GM18519 (cell line): Measurements from ENCODE around the gene PACSIN1.

Experiments
- ATAC-seq: cut with Tn5 transposase; IDR thresholded peaks from one replicate; pipeline ENCODE4 v1.9.1; 2021; ENCODE audit warnings: mild to moderate bottlenecking, moderate library complexity; ENCODE audit not compliant: unreplicated experiment, low FRiP score

The PACSIN1 gene

DNA sequence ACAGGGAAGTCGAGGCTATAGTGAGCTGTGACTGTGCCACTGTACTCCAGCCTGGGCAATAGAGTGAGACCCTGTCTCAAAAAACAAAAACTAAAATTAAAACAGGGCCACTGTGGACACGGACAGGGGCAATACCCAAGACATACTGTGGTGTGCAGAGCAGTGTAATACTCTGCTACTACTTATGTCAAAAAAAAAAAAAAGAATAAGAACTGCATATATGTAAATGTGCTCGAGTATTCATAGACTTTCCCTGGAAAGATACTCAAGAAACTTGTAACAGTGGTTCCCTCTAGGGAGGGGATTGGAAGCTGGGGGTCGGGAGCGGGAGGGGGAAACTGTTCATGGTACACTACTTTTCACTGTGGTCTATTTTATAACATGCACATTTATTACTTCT lies 74.3 kb downstream of the PACSIN1 start:
- no peak for ATAC-seq

DNA sequence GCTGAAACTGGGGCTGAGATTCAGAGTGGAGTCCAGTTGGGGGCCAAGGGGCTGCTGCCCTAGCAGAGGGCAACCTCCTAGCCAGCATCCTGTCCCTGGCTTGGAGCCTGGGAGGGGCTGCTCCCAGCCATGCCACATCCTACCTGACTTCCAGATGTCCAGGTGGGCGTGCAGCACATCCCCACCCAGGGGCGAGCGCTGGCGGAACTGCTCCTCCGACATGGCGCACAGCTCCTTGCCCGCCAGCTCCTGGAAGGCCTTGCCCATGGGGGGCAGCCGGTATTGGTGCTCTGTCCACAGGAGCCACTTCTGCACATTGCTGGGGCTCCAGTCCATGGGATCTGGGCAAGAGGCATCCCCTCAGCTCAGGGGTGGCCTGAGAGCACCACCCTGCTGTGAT lies 75.0 kb downstream of the PACSIN1 start:
- ATAC-seq = no peak

DNA sequence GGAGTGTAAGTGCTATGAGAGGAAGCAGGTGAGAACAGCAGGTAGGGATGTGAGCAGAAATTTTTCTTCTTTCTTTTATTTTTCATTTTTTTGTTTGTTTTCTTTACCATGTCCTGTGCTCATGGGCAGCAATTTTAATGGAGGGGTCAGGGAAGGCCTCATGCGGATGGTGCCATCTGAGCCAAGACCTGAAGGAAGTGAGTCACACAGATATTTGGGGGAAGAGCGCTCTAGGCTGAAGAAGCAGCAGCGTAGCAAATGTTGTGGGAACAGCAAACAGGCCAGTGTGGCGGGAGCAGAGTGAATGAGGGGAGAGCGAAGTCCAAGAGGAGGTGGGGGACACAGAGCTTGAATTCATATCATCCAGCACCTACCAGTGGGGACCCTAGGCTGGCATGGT lies 77.5 kb downstream of the PACSIN1 start:
- ATAC-seq = no peak

DNA sequence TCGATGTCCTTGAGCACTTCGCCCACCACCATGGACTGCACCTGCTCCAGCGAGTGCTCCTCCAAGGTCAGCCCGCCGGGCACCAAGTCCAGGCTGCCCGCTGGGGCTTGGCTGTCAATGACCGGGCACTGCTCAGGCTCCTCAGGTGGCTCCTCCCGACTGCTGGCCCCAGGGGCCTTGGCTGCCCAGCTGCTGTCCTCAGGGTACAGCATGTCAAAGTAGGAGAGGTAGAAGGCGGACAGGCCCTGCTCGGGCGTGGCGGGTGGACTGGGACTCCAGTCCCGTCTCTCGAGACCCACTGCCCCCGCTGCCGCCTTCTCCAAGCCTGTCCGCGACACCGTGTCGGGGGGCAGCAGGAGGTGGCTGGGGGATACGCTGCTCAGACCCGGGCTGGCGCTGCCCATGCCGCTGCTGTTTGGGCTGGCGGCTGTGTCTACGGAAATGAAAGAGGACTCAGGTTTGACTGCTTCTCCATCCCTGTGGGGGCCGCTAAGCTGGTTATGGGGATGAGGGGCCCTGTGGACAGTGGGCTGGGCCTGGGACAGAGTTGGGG lies 78.3 kb downstream of the PACSIN1 start:
- ATAC-seq = no peak

DNA sequence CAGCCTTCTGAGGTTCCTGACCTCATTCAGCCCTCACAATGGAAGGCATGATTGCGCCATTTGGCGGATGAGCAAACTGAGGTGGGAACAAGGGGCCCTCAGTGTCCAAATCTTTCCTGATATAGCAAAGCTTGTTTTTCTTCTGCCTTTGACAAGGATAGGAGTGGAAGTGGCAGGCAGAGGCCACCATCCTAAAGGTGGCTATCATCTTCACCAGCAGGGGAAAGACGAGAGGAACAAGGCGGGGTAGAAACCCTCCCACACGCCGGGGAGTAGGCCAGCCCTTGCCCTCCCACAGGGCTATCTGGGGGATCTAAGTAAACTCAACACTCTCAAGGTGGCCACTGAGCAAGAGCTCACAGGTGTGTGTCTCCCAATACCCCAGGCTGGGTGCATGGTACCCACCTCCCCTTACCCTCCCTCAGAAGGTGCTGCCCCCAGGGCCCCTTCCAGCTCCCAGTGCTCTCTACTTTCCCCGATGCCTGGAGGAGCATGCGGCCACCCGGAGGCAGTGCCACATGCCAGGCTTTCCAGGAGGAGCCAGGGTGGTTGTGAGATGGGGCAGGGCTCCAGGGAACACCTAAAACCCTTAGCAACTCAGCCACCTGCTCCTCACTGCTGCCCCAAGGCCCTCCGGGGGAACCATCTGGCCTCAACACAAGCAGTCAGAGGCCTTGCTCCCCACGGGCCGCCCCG lies 79.0 kb downstream of the PACSIN1 start:
- no peak for ATAC-seq

DNA sequence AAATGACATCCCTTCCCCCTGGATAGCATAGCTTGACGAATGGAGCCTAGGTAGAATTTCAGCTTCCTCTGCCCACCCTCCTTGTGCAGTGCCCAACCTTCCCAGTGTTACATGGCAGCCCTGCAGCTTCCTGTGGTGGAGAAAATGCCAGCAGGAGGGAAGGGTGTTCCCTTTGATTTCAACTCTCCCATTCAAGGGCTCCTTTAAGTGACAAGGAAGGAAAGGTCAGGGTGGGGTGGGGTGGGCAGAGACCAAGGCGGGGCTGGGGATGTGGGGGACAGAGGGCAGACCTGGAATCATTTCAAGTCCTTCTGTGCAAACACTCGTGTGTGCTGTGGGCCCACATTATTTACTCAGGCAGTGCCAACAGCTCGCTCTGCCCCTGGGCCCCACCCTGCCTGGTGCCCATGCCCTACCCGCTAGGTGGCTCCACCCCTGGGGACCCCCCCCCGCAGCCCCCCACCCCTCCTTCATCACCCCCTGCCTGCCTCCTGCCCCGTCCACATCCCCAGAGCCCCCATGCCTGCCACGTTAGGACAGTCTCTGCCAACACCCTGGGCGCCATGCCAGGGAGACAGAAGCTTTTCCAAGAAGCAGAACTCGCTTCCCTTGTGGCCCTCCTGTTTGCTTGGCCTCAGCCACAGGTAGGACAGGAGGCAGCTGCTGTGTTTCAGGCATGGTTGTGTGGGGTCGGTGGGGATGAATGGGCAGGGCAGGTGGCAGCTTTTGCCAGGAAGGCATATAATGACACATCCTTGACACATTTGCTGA lies 80.9 kb downstream of the PACSIN1 start:
- ATAC-seq = no peak

DNA sequence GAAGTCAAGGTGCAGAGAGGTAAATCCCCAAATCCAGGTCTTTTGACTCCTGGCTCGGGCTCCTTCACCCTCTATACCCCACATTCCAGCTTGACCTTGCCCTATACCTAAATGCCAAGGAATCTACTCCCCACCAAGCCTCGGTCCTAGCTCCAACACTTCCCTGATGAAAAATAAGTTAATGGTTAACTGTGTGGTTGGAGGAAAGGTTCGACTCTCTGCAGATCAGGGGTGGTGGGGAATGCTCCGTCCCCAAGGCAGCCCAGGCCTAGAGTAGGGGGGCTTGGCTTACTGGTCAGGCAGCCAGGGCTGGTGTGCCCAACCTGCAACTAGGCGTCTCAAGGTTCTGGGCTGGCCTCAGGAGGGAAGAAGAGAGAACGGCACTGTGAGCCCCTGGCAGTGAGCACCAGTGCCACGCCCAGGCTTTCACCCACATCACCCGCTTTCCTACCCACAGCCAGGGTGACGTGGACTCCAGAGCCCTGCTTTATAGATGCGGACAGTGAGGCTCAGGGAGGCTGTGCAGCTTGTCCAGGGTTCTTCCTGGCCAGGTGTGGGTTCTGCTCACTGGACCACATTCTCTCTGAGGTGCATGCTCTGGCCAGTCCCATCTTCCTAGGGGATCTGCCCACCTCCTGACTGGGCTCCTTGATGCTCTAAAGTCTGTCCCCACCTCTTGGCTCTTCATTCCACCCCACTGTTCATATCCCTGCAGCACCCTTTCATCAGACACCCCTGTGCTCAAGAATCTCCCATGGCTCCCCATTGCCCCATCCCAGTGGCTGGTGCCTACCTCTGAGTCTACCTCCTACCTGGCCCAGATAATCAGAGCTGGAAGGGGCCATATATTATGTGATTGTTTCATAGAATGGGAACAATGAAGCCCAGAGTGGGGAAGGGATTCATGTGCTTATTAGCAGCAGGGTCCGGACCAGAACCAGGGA lies 82.1 kb downstream of the PACSIN1 start:
- no peak for ATAC-seq

DNA sequence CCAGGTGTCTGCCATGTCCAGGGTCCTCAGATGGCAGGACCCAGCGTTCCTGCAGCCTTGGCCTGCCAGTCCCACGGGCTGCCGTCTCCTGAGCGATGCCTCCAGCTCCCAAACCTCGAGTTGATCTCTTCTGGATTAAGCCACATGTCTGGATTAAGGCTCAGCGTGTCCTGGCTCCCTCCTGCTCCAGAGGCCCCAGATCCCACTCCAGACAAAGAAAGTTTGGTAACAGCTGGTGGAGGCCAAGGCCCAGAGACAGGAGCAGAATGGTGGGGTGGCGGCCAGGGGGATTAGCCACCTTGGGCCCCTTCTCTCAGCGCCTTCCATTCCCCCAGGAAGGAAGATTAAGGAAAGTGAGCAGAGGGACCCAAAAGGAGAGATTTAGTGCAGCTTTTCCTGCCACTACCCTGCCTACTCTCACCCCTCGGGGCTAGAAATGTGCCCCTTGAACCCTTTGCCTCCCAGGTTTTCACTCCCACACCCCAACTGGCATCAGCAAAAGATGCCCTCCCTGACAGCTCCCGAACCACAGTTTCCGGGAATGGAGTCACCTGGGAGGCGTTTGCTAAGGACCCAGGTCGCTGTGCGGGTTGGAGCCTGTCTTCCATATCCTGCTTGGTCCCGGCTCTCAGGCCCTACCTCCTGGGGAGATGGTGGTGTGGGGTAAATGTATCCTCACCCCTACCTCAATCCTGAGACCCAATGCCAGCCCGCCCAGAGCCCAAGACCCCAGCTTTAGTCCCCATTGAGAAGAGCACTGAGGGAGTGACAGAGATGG lies 83.3 kb downstream of the PACSIN1 start:
- ATAC-seq = no peak

DNA sequence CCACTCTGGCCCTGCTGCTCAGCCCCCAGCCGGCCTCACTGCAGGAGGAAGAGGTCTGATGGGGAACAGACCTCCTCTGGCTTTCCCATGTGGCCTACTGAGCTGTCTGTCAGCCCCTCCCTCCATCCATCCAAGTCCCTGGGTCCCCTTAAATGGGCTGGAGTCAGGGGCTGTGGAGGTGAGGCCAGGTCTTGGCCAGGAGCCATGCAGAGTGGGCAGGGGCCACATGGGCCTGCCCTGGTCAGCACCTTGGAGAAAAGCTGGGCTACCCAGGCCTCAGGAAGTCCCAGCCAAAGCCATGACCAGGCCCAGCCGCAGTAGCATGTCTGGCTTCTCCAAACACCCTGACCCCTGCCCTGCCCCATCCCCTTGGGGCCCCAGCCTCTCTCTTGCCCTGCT lies 83.9 kb downstream of the PACSIN1 start:
- no peak for ATAC-seq

DNA sequence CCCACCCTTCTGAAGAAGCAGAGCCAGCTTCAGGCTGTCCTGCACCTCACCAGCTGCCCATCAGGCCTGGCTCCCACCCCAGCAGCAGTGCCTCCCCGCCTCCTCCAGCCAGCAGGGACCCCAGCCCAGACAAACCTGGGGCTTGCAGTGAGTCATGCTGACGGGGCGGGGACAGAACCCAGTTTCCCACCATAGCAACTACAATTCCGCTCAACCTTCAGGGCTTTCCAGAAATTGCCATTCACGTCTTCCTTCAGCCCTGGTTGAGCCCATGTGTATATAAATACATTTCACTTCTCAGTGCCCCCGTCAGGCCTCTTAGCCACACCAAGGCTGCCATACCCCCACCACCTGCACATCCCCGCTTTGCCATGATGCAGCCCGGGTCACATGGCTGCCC lies 85.8 kb downstream of the PACSIN1 start:
- no peak for ATAC-seq

DNA sequence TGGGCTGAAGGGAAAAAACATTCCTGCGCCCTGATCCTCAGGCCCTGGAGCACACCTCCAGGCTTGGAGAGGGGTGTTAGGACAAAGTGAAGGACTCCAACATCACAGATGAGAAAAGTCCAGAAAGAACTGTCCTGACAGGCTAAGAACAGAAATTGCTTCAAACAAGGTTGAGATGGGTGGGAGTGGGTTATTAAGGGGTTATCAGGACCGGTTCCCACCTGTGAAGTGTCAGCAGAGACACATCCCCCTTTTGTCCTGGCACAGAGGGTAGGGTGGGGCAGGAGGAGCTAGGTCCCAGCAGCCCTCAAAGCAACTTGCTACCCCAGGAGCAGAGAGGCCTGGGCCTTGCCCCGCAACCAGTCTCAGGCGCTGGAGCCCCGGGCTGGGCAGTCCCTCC lies 86.7 kb downstream of the PACSIN1 start:
- no peak for ATAC-seq

DNA sequence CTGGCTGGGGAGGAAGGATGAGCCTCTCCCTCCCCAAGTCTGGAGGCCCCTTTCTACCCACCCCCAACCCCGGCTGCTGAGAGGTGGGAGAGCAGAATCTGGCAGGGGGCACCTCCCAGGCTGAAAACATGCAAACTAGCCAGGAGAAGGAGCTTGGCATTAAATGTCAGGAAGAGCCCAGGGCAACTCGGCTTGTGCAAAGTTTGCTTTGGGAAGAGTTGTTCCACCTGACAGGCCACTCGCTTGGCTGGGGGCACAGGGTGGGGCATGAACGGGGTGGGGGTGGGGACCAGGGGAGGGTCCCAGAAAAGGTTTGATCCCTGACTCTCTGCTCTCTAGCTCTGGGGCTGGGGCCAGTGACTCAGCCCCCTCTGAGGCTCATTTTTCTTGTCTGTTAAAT lies 87.3 kb downstream of the PACSIN1 start:
- ATAC-seq = no peak

DNA sequence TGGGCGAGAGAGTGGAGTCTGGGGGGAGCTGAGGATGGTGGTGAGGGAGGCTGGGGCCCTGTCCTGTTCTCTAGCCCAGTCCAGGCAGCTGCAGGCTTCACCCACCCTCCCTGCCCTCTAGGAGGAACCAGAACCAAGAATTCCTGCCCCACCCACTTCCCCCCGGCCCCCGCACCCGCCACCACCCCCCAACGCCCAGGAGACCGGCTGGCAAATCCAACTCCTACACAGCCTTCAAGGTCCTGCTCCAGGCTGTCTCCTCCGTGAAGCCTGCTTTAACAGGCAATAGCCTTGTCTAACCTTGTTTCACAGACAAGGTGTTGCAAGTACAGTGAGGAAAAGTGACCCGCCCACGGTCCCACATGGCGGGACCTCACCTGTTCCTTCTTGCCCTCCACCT lies 87.9 kb downstream of the PACSIN1 start:
- ATAC-seq = no peak

DNA sequence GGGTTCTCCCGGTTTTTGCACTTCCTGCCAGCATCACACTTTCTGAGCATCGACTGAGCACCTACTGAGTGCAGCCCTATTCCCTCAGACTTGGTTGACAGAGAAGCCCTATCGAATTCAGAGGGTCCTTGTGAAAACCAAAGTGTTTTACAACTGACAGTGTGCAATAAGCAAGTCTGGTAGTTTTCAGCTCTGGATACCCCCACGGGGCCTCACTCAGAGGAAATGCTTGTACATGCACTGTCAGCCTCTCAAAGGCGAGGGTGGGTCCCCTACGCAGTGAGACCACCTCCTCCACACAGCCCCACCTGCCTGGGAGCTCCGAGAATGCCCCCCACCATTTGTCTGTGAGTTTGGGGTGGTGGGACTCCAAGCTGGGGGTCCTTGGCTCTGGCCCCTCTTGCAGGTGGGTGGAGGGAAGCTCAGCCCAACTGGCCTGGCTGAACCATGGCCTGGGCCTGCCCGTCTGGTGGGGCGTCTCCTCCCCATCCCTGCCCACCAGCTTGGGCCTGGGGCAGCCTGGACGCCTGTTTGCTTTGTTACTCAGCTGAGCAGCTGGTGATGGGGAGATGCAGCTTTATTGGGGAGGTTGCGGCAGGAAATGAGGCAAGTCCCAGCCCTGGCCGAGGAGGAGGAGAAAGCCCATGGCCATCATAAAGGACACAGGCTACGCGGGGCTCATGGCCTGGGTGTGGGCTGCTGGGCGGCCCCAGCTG lies 88.6 kb downstream of the PACSIN1 start:
- ATAC-seq = no peak

DNA sequence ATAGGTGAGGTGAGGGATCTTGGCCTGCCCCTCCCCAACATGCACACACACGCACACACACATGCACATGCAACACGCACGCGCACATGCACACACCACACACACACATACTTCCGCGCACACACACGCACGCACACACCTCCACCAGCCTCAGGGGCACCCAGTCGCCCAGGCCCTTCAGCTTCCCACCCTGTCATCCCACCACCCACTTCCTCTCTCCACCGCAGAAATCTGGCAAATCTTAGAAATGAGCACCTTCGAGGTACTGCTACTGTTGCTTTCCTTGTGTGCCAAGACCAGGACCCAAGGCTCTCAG lies 89.1 kb downstream of the PACSIN1 start:
- ATAC-seq = no peak

DNA sequence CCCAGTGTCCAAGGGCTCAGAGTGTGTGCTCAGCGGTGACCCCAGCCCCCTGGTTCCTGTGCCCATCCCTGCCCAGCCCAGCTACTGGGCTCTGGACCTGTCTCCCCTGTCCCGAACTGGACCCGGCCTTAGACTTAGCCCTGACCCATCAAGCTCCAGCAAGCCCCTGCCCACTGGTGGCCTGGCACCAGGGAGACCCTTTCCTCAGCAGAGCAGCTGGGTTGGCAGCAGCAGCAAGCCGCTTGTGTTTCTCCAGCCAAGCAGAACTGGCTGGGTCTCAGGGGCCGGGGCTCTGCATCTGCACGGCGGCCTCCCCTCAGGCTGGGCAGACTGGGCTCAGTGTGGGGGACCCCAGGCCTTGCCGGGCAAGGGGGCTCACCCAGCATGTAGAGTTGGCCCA lies 89.5 kb downstream of the PACSIN1 start:
- no peak for ATAC-seq

DNA sequence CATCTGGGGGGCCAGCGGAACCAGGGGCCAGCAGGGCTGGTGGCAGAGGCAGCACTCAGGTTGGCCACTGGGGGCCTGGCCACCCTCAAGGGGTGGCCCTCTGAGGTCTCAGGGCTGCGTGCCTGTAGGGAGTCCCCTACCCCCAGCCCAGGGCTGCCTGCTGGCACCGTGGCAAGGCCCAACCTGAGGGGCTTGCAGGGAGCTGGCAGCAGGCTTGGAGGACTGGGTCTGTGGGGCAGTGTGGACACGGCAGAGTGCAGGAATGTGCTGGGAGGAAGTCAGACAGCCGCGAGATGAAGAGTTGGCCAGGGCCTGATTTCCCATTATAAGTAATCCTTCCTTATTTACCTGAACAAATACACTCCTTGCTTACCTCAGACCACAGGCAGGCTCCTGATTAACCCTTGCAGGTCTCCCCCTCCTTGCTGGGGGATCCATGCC lies 90.2 kb downstream of the PACSIN1 start, which contains the start of gene SPDEF:
SPDEF (minus strand) TSS at position 299 of the 441 bp plus-strand sequence. CDS start 11,874 bp downstream, outside the sequence.
- no peak for ATAC-seq

DNA sequence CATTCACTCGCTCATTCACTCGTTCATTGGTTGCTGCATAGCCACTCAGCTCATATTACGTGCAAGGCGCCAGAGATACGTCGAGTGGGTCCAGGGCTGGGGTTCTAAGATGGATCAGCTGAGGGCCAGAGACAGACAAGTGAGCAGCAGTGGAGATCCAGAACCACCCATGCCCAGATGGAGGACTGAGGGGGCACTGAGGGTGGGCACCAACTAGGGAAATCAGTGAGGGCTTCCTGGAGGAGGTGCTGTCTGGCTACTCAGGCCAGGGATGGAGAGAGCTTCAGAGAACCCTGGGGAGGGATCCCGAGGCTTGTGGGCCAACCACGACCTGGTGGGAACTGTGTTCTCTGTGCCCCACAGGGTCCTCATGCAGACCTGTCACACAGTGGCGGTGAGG lies 90.6 kb downstream of the PACSIN1 start:
- ATAC-seq = no peak

DNA sequence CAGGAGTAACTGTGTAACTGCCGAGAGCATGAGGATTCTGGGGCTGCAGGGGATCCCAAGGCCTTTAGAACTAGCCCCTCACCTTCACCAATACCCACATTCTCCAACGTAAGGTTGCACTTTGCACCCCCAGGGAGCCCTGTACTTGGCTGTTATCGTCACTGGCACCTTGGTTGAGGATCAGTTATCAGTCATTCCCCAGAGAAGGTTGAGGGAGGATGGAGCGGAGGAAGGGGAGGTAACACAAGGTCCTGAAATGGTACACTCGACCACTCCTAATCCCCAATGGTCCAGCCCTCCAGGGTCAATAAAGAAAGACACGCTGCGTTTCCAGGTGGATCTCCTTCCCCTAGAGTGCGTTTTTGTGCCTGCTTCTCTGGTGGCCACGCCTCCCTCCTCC lies 91.4 kb downstream of the PACSIN1 start:
- no peak for ATAC-seq
